ENCODE results near the gene MRTFB. TPM values are rescaled to one million over a fixed set of nuclear protein-coding genes. Genes with fewer than 3 reads are reported as not detected.

Gene MRTFB
- total and polyA plus RNA-seq, 2 donors (not counting 1 experiment from before 2014, with no cell fraction given): 8.8 to 9.8 TPM

DNA sequence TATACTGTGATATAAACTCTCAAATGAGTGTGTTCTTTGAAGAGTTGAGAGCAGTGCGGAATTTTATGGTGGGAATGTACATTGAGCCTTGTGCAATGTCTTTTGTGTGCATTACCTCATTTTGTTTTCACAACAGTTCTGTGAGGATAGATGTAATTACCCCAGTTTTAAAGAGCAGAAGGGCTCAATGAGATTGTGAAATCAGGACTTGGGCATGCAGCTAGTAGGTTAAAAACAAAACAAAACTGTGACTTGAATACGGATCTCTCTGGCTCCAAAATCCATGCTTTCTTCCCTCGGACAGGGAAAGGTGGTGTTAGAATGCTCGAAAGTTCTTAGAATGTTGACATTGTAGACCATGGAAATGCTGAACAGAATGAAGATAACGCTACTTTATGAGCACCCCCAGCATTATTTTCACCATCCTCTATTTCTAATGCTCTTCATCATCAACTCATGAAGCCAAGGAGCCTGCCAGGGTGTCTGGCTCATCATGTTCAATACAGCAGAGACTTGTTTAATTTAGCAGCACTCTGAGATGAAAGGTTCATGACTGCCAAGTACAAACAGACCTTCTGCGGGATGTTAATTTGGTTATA is 17.1 kb downstream of the MRTFB start:
- no peak overlapping the region for H3K9ac ChIP-seq (ENCODE audit: insufficient read depth, low read length)
- no peak overlapping the region for H3K27ac ChIP-seq (ENCODE audit: insufficient read depth, low read length)
- H3K4me2 ChIP-seq (ENCODE audit: extremely low read depth, insufficient read depth, low read length): no peak overlapping the region
- H3K9me3 ChIP-seq (ENCODE audit: control insufficient read depth, insufficient read depth, low read depth, low read length): no peaks in the 10 kb centered on the region
- no peak overlapping the region for H3K4me3 ChIP-seq (replicated peaks in 1 of 4; ENCODE audit: control extremely low read depth in 1 of 4, insufficient read depth in 1 of 4, low read depth in 3 of 4, low read length in 4 of 4)
- TF ChIP-seq, protein P1, sequence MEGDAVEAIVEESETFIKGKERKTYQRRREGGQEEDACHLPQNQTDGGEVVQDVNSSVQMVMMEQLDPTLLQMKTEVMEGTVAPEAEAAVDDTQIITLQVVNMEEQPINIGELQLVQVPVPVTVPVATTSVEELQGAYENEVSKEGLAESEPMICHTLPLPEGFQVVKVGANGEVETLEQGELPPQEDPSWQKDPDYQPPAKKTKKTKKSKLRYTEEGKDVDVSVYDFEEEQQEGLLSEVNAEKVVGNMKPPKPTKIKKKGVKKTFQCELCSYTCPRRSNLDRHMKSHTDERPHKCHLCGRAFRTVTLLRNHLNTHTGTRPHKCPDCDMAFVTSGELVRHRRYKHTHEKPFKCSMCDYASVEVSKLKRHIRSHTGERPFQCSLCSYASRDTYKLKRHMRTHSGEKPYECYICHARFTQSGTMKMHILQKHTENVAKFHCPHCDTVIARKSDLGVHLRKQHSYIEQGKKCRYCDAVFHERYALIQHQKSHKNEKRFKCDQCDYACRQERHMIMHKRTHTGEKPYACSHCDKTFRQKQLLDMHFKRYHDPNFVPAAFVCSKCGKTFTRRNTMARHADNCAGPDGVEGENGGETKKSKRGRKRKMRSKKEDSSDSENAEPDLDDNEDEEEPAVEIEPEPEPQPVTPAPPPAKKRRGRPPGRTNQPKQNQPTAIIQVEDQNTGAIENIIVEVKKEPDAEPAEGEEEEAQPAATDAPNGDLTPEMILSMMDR (conservative IDR thresholded peaks at IDR 0.05 in 1 of 2, IDR thresholded peaks at IDR 0.05 in 1 of 2; ENCODE audit: low read depth in 1 of 2, low read length in 2 of 2): no peak
- H3K27me3 ChIP-seq (ENCODE audit: control insufficient read depth, insufficient read depth, low read length): no peaks in the 10 kb centered on the region
- no peaks in the 10 kb centered on the region for H4K20me1 ChIP-seq (ENCODE audit: control insufficient read depth, extremely low read depth, insufficient read depth, low read length)
- no peaks in the 10 kb centered on the region for H3K79me2 ChIP-seq (ENCODE audit: control insufficient read depth, insufficient read depth, low read length)
- H3K36me3 ChIP-seq (ENCODE audit: control insufficient read depth, insufficient read depth, low read length): no peaks in the 10 kb centered on the region
- peak in 1 of 2 donors; percentile 72 for DNase-seq (ENCODE audit: low read depth in 2 of 2)
- no peaks in the 10 kb centered on the region for H3K4me1 ChIP-seq (ENCODE audit: control insufficient read depth, extremely low read depth, insufficient read depth, low read length)
- no peak overlapping the region for H2AFZ ChIP-seq (ENCODE audit: low read length)

DNA sequence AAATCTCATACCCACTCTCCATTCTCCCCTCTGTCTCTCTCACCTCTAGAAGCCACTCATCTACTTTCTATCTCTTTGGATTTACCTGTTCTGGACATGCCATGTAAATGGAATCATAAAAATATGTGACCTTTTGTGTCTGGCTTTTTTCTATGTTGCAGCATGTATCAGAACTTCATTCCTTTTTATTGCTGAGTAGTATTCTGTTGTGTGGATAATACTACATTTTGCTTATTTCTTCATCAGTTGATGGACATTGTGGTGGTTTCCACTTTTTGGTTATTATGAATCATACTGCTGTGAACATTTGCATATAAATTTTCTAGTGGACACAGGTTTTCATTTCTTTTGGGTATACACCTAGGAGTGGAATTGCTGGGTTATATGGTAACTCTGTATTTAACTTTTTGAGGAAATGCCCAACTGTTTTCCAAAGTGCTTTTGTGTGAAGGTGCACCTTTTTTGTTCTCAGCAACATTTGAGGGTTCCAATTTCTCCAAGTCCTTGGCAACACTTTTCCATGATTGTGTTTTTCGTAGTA is 18.2 kb downstream of the MRTFB start:
- no peaks in the 10 kb centered on the region for H3K79me2 ChIP-seq (ENCODE audit: control insufficient read depth, insufficient read depth, low read length)
- H3K9ac ChIP-seq (ENCODE audit: insufficient read depth, low read length): no peak overlapping the region

DNA sequence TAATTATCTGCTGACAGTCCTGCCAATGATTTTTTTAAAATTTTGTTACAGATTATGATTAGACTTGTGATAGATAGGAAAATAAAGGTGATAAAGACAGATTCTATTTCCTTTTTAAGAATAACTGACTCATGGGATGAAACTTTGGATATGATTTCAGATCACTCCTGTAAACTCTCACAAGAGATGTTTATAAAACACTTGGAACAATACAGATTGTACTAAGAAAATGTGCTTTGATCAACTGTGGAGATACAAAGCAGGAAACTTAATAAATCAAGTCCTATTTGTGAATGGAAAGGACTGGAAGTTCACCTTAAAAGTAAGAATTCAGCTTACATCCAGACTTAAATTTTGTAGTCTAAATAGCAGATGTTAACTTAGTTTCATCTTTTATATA is 21.4 kb downstream of the MRTFB start:
- Histone ChIP-seq H3K27ac (ENCODE audit: insufficient read depth, low read length) (no peak overlapping the region), H2AFZ (ENCODE audit: low read length) (no peak overlapping the region), H3K36me3 (ENCODE audit: control insufficient read depth, insufficient read depth, low read length) (no peaks in the 10 kb centered on the region), H3K9ac (ENCODE audit: insufficient read depth, low read length) (no peak overlapping the region), H3K27me3 (ENCODE audit: control insufficient read depth, insufficient read depth, low read length) (no peaks in the 10 kb centered on the region), H3K79me2 (ENCODE audit: control insufficient read depth, insufficient read depth, low read length) (no peaks in the 10 kb centered on the region), H3K4me2 (ENCODE audit: extremely low read depth, insufficient read depth, low read length) (no peak overlapping the region), H3K4me1 (ENCODE audit: control insufficient read depth, extremely low read depth, insufficient read depth, low read length) (no peaks in the 10 kb centered on the region), H3K9me3 (ENCODE audit: control insufficient read depth, insufficient read depth, low read depth, low read length) (no peaks in the 10 kb centered on the region), H3K4me3 (replicated peaks in 1 of 4; ENCODE audit: control extremely low read depth in 1 of 4, insufficient read depth in 1 of 4, low read depth in 3 of 4, low read length in 4 of 4) (no peak overlapping the region), H4K20me1 (ENCODE audit: control insufficient read depth, extremely low read depth, insufficient read depth, low read length) (no peaks in the 10 kb centered on the region)
- DNase-seq (ENCODE audit: low read depth in 2 of 2): peak in 1 of 2 donors; percentile 25
- TF ChIP-seq, protein P1 (conservative IDR thresholded peaks at IDR 0.05 in 1 of 2, IDR thresholded peaks at IDR 0.05 in 1 of 2; ENCODE audit: low read depth in 1 of 2, low read length in 2 of 2): no peak
- no peak for TF ChIP-seq EZH2 (IDR thresholded peaks at IDR 0.05; ENCODE audit: low read length, missing control alignments)

More for the DNA sequence above, 18.2 kb downstream of the MRTFB start:
- Histone ChIP-seq H3K9me3 (ENCODE audit: control insufficient read depth, insufficient read depth, low read depth, low read length) (no peaks in the 10 kb centered on the region), H2AFZ (ENCODE audit: low read length) (no peak overlapping the region), H3K27ac (ENCODE audit: insufficient read depth, low read length) (no peak overlapping the region), H4K20me1 (ENCODE audit: control insufficient read depth, extremely low read depth, insufficient read depth, low read length) (no peaks in the 10 kb centered on the region), H3K36me3 (ENCODE audit: control insufficient read depth, insufficient read depth, low read length) (no peaks in the 10 kb centered on the region), H3K4me3 (replicated peaks in 1 of 4; ENCODE audit: control extremely low read depth in 1 of 4, insufficient read depth in 1 of 4, low read depth in 3 of 4, low read length in 4 of 4) (no peak overlapping the region), H3K27me3 (ENCODE audit: control insufficient read depth, insufficient read depth, low read length) (no peaks in the 10 kb centered on the region), H3K4me2 (ENCODE audit: extremely low read depth, insufficient read depth, low read length) (no peak overlapping the region), H3K4me1 (ENCODE audit: control insufficient read depth, extremely low read depth, insufficient read depth, low read length) (no peaks in the 10 kb centered on the region)
- DNase-seq (ENCODE audit: low read depth in 2 of 2): no peak
- no peak for TF ChIP-seq EZH2 (IDR thresholded peaks at IDR 0.05; ENCODE audit: low read length, missing control alignments)
- TF ChIP-seq, protein P1 (conservative IDR thresholded peaks at IDR 0.05 in 1 of 2, IDR thresholded peaks at IDR 0.05 in 1 of 2; ENCODE audit: low read depth in 1 of 2, low read length in 2 of 2): no peak

Measured in fibroblast of lung (primary cell).